ENCODE results near the gene OR2L8.

The OR2L8 gene

DNA sequence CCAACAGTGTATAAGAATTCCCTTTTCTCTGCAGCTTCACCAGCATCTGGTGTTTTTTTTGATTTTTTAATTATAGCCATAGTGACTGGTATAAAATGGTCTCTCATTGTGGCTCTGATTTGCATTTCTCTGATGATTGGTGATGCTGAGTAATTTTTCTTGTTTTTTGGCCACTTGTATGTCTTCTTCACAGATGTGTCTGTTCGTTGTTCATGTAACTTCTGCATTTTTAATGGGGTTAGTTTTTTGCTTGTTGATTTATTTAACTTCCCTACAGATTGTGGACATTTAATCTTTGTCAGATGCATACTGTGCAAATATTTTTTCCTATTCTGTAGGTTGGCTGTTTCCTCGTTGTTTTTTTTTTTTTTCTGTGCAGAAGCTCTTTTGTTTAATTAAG, 44.3 kb downstream of the OR2L8 start:
- no peak for DNase-seq

DNA sequence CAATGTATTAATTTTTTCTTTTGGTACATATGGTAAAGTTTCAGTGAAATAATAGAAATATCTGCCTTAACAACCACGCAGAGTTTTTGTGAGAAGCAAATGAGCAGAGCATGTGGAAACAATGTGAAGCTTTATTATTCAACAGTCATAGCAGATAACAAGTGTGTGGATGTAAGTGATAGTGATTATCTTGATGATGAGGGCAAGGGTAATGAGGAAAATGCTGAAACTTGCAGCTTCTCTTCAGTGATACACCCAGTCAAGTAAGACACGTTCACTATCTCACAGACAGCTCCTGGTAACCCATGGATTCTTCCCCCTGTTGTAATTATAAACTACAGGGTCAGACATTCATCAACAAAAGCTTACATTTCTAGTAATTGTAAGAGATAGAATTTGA, 50.2 kb downstream of the OR2L8 start:
- DNase-seq: no peak

Data from CD4-positive, alpha-beta T cell treated with Interleukin-21 for 1 hour (primary cell).